Measurements from ENCODE around the gene DERL3. TPM values are rescaled to one million over a fixed set of nuclear protein-coding genes. Genes with fewer than 3 reads are reported as not detected.

Gene DERL3
- total RNA-seq, 1 experiment from 2014 or later = 0.57 TPM

- DNase-seq (ENCODE audit: low read depth) = no peak
Observed at GRCh38 chr22:23847310-23847920, 8.6 kb upstream of the DERL3 start.

DNA sequence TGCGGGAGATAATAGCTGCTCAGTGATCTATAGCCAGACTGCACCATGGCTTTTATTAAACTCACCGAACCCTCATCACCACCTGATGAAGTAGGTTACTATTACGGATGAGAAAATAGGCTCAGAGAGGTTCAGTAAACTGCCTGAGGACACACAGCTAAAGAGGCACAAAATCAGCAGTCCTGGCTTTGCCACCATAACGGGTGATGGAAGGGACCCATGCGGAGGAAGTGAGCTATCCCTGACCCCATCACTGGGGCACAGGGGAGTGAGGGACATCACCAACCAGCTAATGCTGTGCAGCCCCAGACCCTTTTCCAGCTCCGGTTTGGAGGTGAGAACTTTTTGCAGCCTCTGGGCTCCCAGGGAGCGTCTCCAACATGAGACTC is 7.3 kb upstream of the DERL3 start:
- no peak for DNase-seq (ENCODE audit: low read depth)

- no peak for DNase-seq (ENCODE audit: low read depth)
Observed at GRCh38 chr22:23845265-23846080, 6.7 kb upstream of the DERL3 start.

- no peak for DNase-seq (ENCODE audit: low read depth)
Observed at GRCh38 chr22:23844739-23845202, 6.0 kb upstream of the DERL3 start.

- no peak for DNase-seq (ENCODE audit: low read depth)
Observed at GRCh38 chr22:23842599-23842998, 3.8 kb upstream of the DERL3 start.

DNA sequence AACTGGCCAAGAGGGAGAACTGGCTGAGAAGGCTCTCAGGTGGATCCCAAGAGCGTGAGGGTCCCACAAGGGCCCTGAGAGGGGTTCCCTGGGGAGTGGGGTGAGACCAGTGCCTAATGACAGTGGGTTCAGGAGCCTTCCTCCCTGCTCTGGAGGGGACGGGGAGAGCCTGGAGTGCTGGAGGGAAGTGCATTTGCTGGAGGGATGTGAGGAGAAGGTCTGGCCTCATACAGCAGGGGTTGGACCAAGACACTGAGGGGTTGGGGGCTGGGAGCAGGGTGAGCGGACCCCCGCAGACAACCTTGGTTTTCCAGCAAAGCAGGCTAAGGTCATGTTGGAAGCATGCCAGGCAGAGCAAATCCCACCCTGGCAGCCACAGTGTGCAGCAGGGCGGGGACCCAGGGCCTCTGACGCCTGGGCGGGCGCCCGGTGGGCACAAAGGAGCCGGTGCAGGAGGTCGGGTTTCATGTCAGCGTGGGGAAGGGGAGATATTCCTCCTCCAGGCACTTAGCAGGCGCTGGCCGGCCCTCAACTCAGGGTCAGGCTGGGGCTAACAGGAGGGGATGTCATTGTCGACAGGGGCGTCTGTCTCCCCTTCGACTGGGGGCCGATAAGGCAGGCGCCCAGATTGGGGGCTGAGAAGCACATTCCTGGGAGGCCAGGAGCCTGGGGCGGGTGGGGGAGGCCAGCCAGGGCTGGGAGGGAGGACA is 3.1 kb upstream of the DERL3 start:
- DNase-seq (ENCODE audit: low read depth) = no peak

DNA sequence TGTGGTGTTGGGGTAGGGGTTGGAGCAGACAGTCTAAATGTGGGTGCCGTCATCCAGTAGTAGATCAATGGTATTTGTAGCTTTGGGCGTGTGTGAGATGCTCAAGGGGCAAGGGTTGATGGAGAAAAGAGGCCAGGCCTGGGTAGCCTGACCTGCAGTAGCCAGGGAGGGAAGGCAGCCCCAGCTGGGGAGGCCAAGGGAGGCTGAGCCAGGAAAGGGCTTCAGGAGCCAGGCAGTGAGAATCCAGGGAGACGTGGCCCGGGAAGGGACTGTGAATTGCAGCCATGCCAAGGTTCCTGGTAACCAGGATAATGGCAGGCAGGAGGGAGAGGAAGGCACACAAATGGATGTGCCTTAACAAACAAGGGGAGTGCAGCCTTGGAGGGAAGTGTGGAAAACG is 2.5 kb upstream of the DERL3 start:
- DNase-seq (ENCODE audit: low read depth) = no peak

GRCh38 chr22:23840026-23840425 is 1.2 kb upstream of the DERL3 start:
- no peak for DNase-seq (ENCODE audit: low read depth)

DNA sequence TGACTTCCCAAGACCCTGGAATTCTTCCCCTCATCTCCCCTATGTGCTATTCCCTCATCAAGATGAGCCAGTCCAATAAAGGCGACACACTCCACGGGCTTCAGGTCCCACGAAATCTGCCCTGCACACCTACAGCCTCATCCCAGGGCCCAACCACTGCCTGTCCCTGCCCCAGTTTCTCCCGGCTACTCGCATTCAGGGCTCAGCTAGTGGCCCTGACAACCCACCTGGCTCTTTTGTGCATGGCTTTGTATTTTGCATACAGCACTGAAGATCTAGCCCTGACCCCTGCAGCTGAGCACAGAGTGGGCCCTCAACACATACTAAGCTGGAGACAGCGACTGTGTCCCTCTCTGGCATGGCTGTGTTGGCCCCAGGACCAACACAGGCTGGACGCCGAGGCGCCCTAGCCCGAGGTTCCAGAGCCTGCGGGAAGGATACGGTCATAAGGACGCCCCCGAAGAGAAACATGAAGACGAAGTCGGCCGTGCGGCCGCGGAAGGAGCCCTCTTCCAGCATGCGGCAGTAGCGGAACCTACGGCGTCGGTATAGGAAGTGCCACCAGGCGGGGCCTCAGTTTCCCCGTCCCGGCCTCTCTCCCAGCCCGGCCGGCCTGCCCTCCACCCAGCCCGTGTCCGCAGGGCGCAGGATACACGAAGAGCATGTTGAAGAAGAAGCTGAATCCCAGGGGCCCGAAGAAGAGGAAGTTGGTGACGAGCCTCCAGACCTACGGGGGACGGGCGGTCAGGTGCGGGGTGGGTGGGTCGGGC is 710 bp downstream of the DERL3 start:
- DNase-seq (ENCODE audit: low read depth) = no peak

GRCh38 chr22:23837496-23837859 is 1.3 kb downstream of the DERL3 start:
- DNase-seq (ENCODE audit: low read depth) = no peak

DNA sequence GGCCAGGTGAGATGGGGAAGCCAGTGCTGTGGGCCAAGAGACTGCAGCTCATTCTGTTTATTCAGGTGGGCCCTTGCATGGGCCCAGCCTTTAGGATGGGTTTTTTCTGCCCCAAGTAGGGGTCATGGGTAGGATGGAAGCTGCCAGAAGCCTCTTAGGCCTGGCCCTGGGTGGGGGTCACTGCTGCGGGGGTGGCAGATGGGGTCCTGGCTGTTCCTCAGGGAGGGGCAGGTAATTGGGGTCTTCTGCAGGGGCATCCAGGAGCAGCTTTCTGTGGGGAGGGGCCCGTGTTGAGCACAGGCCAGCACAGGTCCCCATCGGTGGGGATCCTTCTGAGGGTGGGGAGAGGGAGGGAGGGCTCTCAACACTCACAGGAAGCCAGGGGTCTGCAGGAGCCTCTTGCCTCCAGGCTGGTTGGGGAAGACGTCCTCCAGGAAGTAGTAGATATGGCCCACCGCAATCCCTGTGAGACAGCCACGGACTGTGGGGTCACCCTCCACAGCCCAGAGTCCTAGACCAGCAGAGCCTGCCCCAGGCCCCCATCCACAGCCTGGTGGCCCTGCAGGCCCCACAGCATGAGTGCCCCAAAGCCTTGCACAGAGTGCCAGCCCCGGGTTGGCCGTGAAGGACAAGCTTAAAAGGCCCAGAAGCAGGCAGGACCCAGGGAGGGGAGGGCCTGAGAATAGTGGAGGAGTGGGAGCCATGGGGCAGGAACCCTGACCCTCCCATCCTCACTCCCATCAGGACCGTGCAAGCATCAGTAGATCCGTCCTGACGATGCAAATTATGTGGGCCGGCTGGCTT is 1.9 kb downstream of the DERL3 start:
- no peak for DNase-seq (ENCODE audit: low read depth)

DNA sequence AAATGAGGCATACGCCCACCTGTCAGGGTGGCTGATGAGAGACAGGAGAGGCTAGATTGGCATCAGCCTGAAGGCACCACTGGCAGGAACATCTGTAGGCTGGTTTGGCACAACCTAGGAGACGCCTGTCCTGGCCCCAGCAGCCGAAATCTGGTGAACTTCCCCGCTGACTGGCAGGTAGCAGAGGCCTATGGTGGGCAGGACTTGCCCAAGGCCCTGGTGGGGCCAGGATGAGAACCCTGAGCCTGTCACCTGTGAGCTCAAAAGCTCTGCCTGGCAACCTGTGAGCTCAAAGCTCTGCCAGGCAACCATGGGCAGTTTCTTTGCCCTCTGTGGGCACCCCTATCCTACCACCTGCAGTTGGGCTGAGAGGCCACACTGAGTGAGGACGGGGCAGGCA is 2.5 kb downstream of the DERL3 start:
- no peak for DNase-seq (ENCODE audit: low read depth)

DNA sequence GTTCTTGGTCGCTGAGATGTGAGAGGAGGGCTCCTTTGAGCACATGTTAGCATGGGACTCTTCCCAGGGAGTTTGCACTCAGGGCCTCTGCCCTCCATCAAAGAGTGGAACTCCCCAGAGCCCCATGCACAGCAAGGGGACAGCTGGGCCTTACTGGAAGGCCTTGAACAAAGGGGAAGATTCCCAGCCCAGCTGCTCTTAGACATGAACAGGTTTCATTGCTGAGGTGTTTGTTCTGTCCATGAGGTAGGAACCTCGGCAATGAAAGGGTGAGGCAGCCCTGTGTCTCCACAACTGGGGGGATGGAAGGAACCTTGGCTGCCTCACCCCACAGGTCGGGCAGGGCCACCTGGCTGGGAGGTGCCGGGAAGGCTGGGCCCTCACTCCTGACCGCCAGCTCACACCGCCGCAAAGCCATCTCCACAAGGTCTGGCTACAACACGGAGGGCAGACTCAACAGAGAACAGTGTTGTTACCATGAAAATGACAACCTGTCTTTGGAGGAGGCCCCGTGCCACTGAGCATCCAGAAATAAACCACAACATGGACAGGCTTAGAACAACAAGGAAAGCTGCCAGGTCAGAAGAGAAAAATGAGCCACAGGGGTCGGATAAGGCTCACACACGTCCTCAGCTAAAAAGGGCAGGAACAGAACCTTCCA is 3.2 kb downstream of the DERL3 start:
- no peak for DNase-seq (ENCODE audit: low read depth)

DNA sequence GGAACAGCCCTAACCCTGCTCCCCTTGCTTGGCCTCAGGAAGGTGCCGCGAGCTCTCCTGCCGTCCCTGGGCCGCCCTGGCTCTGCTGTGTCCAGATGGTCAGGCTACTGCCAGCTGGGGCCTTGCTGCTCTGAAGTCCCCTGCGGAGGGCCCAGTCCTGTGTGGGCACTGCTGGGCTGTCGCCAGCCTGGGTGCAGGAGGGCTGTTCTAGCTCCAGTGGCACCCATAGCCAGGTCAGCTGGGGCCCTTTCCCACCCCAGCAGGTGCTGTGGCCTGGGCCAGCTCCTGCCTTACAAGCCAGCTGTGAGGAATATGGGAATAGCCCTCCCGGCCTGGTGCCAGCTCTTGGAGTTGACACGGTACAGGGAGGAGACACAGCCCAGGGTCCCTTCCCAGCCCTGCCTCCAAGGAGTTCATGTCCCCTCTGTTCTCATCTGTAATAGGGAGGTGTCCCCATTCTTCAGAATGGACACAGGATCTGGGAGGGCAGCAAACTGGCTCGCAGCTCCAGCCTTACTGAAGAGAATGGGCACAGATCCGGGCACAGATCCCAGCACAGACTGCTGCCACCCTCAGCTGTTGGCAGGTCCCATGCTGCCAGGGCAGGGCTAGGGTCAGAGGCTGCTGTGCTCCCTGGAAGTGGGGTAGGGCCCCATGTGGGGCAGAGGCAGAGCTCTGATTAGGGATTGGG is 3.9 kb downstream of the DERL3 start:
- DNase-seq (ENCODE audit: low read depth) = no peak

GRCh38 chr22:23834406-23834792 is 4.4 kb downstream of the DERL3 start:
- DNase-seq (ENCODE audit: low read depth) = no peak

DNA sequence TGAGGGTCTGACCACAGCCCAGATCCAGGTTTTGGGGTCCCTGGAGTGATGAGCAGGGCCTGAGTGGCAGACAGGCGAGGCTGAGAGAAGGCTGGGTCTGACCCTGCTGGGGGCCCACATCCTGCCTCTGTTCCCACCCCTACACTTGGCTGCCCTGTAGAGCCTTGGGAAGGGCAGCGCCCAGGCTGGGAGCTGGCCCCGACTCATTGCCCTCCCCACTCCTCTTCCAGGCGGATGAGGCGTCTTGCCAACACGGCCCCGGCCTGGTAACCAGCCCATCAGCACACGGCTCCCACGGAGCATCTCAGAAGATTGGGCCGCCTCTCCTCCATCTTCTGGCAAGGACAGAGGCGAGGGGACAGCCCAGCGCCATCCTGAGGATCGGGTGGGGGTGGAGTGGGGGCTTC is 4.9 kb downstream of the DERL3 start:
- DNase-seq (ENCODE audit: low read depth) = no peak

- no peak for DNase-seq (ENCODE audit: low read depth)
Observed at GRCh38 chr22:23833017-23833751, 5.6 kb downstream of the DERL3 start.

DNA sequence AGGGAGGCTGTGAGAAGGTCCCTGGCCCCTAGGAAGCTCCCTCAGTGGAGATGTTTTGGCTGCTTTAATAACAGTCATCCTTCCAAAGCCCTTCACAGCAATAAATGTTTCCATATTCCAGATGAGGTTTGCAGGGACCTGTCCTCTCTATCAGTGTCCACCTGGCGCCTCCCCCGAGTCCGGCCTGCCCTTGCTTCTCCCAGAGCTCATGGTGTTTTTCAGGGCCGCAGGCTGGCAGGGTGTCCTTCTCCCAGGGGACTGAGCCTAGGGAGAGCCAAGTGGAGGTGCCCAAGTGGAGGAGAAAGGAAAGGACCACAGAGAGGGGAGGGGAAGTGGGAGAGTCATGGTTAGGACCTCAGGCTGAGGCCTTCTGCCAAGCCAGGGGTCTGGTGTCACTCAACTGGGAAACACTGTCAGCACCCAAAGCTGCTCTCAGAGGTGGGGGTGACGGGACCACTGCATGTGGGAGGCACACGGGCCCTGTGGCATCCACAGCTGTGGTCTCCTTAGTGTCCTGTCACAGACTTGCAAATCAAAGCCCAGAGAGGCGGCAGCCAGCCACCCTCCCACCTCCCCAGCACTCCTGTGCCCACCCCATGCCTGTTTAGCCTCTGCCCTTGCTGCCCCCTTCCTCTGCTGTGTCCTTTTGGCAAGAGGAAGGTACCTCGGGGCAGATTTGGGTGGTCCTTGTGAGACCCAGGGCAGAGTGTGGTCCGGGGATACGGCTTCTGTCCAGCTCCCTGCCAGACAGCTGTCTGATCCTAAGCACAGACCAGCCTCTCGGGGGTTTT is 6.4 kb downstream of the DERL3 start:
- no peak for DNase-seq (ENCODE audit: low read depth)

DNA sequence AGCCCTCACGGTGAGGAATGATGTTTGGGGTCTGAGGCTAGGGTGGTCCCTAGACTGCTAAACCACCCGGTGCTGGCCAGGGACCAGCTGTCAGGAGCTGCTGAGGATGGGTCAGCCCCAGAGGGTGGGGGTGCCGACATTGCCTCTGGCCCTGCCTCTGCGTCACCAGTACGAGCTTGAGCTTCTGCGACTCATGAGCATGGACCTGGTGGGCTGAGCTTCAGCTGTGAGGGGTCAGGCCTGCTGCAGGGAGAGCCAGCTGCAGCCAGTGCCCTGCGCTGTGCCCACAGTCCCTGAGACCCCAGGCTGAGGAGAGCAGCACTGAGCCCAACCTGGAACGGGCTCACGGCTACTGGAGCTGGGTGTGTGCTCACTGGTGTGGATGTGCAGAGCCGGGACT is 7.0 kb downstream of the DERL3 start:
- no peak for DNase-seq (ENCODE audit: low read depth)

Measured in Daoy (cell line).